ENCODE results near the gene GPR153. TPM values are rescaled to one million over a fixed set of nuclear protein-coding genes. Genes with fewer than 3 reads are reported as not detected.
A peak's percentile ranks its signal among the peaks of the same experiment; 100 is the strongest.

GPR153 gene
- total and polyA plus RNA-seq, 2 donors (not counting 1 experiment from before 2014, with no cell fraction given): 0.04 to 0.20 TPM

GRCh38 chr1:6248932-6249738 lies 11.8 kb downstream of the GPR153 start:
- intact Hi-C loops (cut with micrococcal nuclease): loop anchor here (5.0 kb wide), 1 partner anchor 93 kb away; no protein-coding TSS in a partner anchor
- WGBS (ENCODE audit: insufficient coverage): 11% methylated on average over 95 of the region's 96 CpGs
- ChIA-PET CTCF (interaction anchor here (0.9 to 1.5 kb wide), 3 partner anchors 9 to 189 kb away, joined by 3 to 5 read pairs (median 3); no protein-coding TSS in a partner anchor), POLR2A (interaction anchor here (0.6 kb wide), 1 partner anchor 18 kb away, joined by 10 read pairs; no protein-coding TSS in a partner anchor)
- DNase-seq (no peak), ATAC-seq (ENCODE audit: low read depth) (no peak)
- H3K4me3 ChIP-seq (ENCODE audit: control extremely low read depth in 1 of 5, extremely low read depth in 1 of 5, insufficient read depth in 1 of 5, low read depth in 2 of 5, low read length in 4 of 5): no peak overlapping the region
- H3K4me1 ChIP-seq (ENCODE audit: control insufficient read depth in 2 of 2, insufficient read depth in 2 of 2, low read length in 2 of 2): peaks cover 19 to 23% of the 10 kb centered on the region in 2 donors
- TF ChIP-seq EZH2 (IDR thresholded peaks at IDR 0.05; ENCODE audit: borderline replicate concordance, insufficient read depth, low read depth, low read length, poor library complexity, severe bottlenecking) (no peak), CTCF (IDR thresholded peaks at IDR 0.05) (no peak)
- no peak overlapping the region for H2AFZ ChIP-seq (ENCODE audit: insufficient read depth, low read depth, low read length, poor library complexity, severe bottlenecking)
- H4K20me1 ChIP-seq (ENCODE audit: control insufficient read depth, insufficient read depth, low read length, poor library complexity, severe bottlenecking): peaks cover 6% of the 10 kb centered on the region
- H3K27me3 ChIP-seq (replicated peaks in 1 of 4; ENCODE audit: control extremely low read depth in 1 of 4, control insufficient read depth in 3 of 4, insufficient read depth in 4 of 4, low read length in 3 of 4): peaks cover 0 to 64% (median 21%) of the 10 kb centered on the region in 4 experiments
- peaks cover 13% of the 10 kb centered on the region for H3K4me1 Mint-ChIP-seq
- H3K79me2 ChIP-seq (ENCODE audit: control insufficient read depth, insufficient read depth, low read length): no peaks in the 10 kb centered on the region
- H3K4me2 ChIP-seq (replicated peaks; ENCODE audit: low read depth, low read length, poor library complexity, severe bottlenecking): peak overlapping the region; percentile 46
- peaks cover 44% of the 10 kb centered on the region for H3K27me3 Mint-ChIP-seq
- no peaks in the 10 kb centered on the region for H3K9me3 Mint-ChIP-seq (ENCODE audit: insufficient read depth)
- no peaks in the 10 kb centered on the region for H3K36me3 ChIP-seq (replicated peaks in 1 of 2; ENCODE audit: control extremely low read depth in 1 of 2, control insufficient read depth in 1 of 2, extremely low read depth in 1 of 2, insufficient read depth in 2 of 2, low read length in 1 of 2)
- no peak overlapping the region for H3K9ac ChIP-seq (ENCODE audit: low read length)
- no peak overlapping the region for H3K4me3 Mint-ChIP-seq
- H3K27ac Mint-ChIP-seq: no peak overlapping the region
- peaks cover 0 to 17% (median 0%) of the 10 kb centered on the region in 3 donors for H3K9me3 ChIP-seq (ENCODE audit: control extremely low read depth in 1 of 3, control insufficient read depth in 2 of 3, insufficient read depth in 1 of 3, low read length in 2 of 3)
- no peak overlapping the region for H3K27ac ChIP-seq (ENCODE audit: low read length in 2 of 2)
